HG03432 (cell line): ENCODE measurements around the gene SCMH1.

Experiments
- ATAC-seq: cut with Tn5 transposase; IDR thresholded peaks from one replicate; pipeline ENCODE4 v1.9.1; 2021; ENCODE audit warnings: mild to moderate bottlenecking, moderate library complexity; ENCODE audit not compliant: unreplicated experiment

SCMH1 gene

GRCh38 chr1:41241749-41242341, at the start of gene SCMH1:
SCMH1 (minus strand) TSS chr1:41242306; CDS start chr1:41186133, 56,173 bp downstream.
- peak; percentile 39 for ATAC-seq

DNA sequence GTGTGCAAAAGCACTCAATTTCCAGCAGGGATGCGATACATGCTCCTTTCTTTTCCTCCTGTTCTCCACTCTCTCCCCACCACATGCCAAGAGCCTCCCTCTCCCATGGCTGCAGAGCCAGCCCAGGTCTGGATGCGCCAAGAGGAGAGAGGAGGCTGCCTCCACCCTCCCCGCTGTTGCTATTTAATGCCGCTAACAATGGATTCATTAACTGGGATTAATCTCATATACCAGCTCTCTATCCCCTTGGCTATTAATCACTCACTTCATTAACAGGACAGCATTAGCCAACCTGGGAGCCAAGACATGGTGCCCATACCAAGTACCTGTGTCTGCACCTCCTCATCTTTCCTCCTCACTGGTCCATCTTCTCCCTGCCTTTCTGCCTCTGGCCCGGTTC, 49.1 kb upstream of the SCMH1 start:
- ATAC-seq = no peak

GRCh38 chr1:41289196-41289595, 47.1 kb upstream of the SCMH1 start:
- no peak for ATAC-seq

DNA sequence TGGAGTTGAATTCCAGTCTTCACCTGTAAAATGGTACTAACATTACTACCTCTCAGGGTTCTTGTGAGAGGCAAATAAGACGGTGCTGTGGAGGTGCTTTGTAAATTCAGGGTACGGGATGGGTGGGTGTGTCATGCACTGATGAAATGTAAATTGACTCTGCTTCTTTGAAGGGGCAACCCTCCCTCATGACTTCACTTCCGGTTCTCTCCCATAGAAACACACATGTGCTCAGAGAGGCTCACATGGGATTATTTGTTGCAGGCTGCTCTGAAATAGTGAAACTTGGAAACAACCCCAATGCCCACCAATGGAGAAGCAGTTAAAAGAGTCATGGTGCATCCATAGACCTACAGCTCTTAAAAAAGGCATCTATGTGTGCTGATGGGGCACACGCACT, 44.9 kb upstream of the SCMH1 start:
- ATAC-seq = no peak

DNA sequence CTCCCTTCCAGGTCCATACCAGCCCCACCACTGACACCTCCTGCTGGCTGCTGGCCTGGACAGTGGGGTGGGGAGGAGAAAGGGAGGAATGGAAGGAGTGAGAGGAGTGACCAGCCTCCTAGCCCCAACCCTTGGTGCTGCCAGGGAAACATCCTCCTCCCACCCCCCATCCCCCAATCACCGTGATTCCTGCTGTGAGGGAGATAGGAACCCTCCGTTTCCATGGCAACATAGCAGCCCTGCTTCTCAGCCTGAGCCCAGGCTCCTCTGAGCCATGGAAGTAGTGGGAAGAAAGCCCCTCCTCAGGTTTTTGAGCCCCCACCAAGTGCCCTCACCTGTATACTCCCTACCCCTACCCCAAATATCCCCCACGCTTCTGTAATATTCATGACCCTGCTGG, 44.4 kb upstream of the SCMH1 start:
- ATAC-seq = no peak

DNA sequence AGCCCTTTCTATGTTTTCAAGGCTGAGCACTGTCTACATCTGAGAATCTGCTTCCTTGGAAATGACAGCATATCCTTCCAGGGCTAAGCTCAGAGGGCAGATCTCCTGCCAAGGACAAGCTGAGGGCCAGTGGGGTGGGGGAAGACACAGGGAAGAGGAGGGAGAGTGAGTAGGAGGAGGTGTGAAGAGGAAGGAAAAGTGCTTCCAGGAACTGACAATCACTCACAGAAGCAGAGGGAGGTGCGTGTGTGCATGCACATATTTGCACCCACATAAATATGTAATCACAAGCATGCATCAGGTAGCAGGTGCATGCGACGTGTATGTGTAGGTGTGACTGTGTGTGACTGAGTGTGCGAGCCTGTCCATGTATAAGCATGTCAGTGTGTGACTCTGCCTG, 43.7 kb upstream of the SCMH1 start:
- no peak for ATAC-seq

- no peak for ATAC-seq
Observed at GRCh38 chr1:41284121-41284520, 42.0 kb upstream of the SCMH1 start.

GRCh38 chr1:41282679-41283317, 40.7 kb upstream of the SCMH1 start:
- no peak for ATAC-seq

- no peak for ATAC-seq
Observed at GRCh38 chr1:41281334-41281733, 39.2 kb upstream of the SCMH1 start.

- no peak for ATAC-seq
Observed at GRCh38 chr1:41280202-41281032, 38.3 kb upstream of the SCMH1 start.

DNA sequence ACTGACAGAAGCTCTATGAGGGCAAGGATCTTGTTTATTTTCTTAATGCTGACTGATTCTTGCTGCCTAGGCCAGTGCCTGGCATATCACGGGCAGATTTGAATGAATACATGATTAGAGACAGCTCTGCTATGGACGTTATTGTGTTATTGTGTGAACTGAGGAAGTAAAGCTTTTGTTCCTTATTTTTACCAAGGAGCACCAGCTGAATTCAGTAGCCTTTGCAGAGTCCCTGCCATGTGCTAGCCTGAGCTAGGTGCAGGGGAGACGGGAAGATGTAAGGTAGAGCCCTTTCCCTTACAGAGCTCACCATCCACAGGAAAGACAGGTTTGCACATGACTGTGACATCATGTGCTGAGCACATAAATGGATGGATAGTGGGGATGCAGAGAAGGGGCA, 36.0 kb upstream of the SCMH1 start:
- ATAC-seq = no peak

DNA sequence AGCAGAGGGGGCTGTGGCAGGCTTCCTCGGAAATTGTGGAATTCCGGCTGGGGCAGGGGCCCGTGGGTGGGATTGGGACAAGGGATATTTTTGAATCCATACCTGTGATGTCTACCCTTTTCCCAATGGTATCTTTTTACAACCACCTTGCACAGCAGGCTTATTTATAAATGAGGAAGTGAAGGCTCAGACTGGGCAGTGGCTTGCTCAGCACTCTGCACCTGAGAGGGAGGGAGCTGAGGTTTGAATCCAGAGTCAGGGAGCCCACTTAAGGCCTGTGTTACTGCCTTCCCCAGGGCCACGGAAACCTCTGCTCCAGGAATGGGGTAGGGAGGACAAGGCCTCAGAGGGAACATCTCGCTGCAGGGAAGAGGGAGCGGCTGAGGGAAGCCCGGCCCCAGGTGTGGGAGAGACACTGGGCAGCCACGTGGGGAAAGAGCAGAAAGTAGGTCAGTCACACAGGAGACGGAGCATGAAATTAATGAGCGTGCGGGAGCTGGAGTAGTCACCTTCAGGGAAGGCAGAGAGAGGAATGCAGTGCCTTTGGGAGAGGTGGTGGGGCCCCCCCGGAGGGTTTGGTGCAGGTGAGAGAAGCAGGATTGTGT, 35.4 kb upstream of the SCMH1 start:
- ATAC-seq = no peak

GRCh38 chr1:41275831-41276230, 33.7 kb upstream of the SCMH1 start:
- ATAC-seq = no peak

DNA sequence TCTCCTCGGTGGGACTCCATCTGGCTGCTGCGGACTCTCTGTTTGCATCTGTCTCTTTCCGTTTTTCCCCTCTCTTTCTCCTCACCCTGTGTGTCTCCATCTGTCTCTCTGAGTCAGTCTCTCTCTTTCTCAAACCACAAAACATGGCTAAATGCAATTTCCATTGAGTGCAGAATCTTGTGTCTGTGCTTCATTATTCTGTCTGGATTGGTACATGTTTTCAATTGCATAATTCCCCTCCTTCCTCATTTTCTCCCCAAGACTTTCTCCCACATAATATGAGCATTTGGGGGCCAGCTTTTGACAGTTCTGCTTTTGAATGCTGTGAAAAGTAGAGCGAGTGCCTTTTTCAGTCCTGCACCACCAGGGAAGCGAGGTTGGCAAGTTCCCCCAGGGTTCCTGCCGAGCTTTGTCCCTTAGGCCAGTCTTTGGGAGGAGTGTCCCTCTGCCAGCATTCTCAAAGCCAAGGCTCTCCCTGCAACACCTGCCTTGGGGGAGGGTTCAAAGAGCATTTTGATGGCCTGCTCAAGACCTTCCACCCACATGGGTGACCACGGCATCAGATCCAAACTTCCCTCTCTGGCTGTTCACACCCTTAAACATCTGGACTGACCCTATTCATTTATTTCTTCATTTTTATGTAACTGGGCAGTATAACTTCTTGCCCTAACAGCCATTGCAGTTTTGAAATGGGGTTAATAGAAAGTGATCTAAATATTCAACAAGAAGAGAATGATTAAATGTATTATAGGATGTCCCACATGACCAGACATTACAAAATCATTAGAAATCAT, 32.8 kb upstream of the SCMH1 start:
- ATAC-seq = no peak

DNA sequence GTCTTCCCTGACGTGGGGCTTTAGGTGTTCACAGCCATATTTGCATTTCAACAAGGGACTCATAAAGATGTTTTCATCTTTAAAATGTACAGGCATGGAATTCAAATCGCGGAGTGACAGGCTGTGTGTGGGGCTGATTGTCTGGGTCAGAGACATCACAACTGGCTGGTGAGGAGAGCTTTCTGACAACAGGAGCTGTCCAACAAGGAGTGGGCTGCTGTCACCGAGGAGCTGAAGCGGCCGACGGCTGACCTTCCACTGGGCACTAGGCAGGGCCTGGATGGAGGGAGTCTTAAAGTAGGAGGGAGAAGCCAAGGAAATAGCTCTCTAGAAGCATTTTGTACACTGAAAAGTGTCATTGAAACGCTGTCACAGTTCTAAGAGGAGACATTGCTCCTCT, 30.5 kb upstream of the SCMH1 start:
- no peak for ATAC-seq

DNA sequence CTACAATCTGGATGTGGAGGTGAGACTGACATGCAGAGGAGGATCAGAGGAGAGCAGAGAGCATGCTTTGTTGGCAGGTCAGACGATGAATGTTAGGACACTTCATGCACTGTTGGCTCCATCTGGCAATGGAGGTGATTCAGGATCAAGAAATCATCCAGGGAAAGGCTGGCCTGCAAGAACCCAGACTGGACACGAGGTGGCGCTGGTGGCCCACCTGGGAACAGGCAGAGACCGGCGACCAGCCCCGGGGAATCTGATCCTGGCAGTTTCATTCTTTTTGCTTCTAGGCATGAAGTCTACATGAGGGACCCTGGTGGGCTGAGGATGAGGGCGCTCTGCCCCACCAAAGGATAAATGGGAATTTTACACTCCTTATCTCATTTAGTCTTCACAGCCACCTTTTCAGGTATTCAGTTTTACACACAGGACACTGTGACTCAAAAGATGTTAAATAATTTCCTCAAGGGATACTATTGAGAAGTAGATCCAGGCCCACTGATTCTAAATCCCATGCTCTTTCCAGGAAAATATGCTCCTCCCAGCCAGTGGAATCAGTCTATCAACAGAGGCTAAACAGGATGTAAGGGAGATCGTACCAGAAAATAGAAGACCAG, 26.2 kb upstream of the SCMH1 start:
- ATAC-seq = no peak

GRCh38 chr1:41261926-41262618, 20.0 kb upstream of the SCMH1 start:
- ATAC-seq = no peak

DNA sequence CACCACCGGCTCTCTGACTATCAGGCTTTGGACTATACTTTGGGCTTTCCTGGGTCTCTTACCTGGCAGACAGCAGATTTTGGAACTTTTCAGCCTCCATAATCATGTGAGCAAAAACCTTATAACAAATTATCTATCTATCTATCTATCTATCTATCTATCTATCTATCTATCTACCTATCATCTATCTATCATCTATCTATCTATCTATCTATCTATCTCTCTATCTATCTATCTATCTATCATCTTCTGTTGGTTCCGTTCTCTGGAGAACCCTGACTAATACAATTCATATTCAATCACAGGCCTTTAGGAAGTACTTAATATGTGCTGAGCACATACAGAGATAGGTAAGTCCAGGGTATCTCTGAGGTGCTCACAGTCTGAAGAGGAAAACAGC, 18.7 kb upstream of the SCMH1 start:
- no peak for ATAC-seq

DNA sequence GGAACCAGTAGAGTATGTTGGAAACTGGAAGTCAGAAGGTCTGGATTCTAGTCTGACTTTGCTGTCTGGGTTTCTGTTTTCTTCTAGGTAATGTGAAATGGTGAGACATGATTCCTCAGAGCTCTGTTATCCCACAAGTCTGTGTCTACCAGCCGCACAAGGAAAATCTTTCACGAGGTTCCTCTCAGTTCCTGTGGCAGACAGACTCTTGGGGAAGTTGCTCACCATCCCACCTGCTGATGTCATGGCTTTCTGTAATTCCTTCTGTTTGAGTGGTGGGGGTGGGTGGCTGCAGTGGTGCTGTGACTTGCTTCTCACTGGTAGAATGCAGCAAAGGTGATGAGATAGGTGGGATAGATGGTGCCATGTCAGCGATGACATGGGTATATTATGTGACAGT, 17.1 kb upstream of the SCMH1 start:
- no peak for ATAC-seq

DNA sequence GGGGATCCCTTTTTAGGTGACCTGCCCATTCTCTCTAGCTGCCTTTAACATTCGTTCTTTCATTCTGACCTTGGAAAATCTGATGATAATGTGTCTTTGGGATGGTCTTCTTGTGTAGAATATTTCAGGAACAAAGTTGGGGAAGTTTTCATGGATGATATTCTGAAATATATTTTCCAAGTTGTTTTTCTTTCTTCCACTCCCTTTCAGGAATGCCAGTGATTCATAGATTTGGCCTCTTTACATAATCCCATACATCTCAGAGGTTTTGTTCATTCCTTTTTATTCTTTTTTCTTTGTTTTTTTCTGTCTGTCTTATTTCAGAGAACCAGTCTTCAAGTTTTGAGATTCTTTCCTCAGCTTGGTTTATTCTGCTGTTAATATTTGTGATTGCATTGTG, 13.9 kb upstream of the SCMH1 start:
- no peak for ATAC-seq
